Fibroblast of lung (primary cell): ENCODE data around the gene GDPD4. TPM values are rescaled to one million over a fixed set of nuclear protein-coding genes. Genes with fewer than 3 reads are reported as not detected.

Experiments used
- DNase-seq, 2 donors: peaks; one replicate each; pipeline versions ENCODE4 v3.0.0 to v3.0.0-alpha.2; 2010; ENCODE audit warnings: low read depth in 2 of 2
- H2AFZ ChIP-seq: 2 replicates; pipeline ENCODE4 v1.5.1; 2012; ENCODE audit warnings: low read length, control low read depth, inconsistent platforms
- H3K27ac ChIP-seq: 2 replicates; pipeline ENCODE4 v1.5.1; 2011; ENCODE audit warnings: low read length, control low read depth; ENCODE audit not compliant: insufficient read depth
- H3K27me3 ChIP-seq: 2 replicates; pipeline ENCODE4 v1.5.1; 2011; ENCODE audit warnings: mild to moderate bottlenecking, low read length; ENCODE audit not compliant: control insufficient read depth, insufficient read depth
- H3K36me3 ChIP-seq: 2 replicates; pipeline ENCODE4 v1.5.1; 2011; ENCODE audit warnings: low read length; ENCODE audit not compliant: control insufficient read depth, insufficient read depth
- H3K4me1 ChIP-seq: 2 replicates; pipeline ENCODE4 v1.5.1; 2011; ENCODE audit warnings: low read length; ENCODE audit not compliant: control insufficient read depth, insufficient read depth; ENCODE audit errors: extremely low read depth
- H3K4me2 ChIP-seq: 2 replicates; pipeline ENCODE4 v1.5.1; 2011; ENCODE audit warnings: low read length, control low read depth; ENCODE audit not compliant: insufficient read depth; ENCODE audit errors: extremely low read depth
- H3K4me3 ChIP-seq, 4 experiments: fragments of 200-600 bp in 1 of 4; sonication (generic) in 1 of 4; replicated peaks in 1 of 4; 2 replicates each; pipeline ENCODE4 v1.5.1; 2011 to 2016; ENCODE audit warnings: low read length in 4 of 4, low read depth in 3 of 4, mild to moderate bottlenecking in 3 of 4, control low read depth in 2 of 4, inconsistent platforms in 1 of 4, mixed read lengths in 1 of 4; ENCODE audit not compliant: insufficient read depth in 1 of 4; ENCODE audit errors: control extremely low read depth in 1 of 4
- H3K79me2 ChIP-seq: 2 replicates; pipeline ENCODE4 v1.5.1; 2012; ENCODE audit warnings: mild to moderate bottlenecking, low read length, inconsistent platforms; ENCODE audit not compliant: control insufficient read depth, insufficient read depth
- H3K9ac ChIP-seq: 2 replicates; pipeline ENCODE4 v1.5.1; 2011; ENCODE audit warnings: mild to moderate bottlenecking, low read length, control low read depth; ENCODE audit not compliant: insufficient read depth
- H3K9me3 ChIP-seq: 2 replicates; pipeline ENCODE4 v1.5.1; 2012; ENCODE audit warnings: low read depth, low read length; ENCODE audit not compliant: control insufficient read depth, insufficient read depth
- H4K20me1 ChIP-seq: 2 replicates; pipeline ENCODE4 v1.5.1; 2011; ENCODE audit warnings: low read length; ENCODE audit not compliant: control insufficient read depth, insufficient read depth; ENCODE audit errors: extremely low read depth
- CTCF ChIP-seq, 2 donors: IDR thresholded peaks in 1 of 2; conservative IDR thresholded peaks in 1 of 2; 1 replicate in 1 of 2; 2 replicates in 1 of 2; pipeline ENCODE4 v1.5.1; 2011 to 2012; ENCODE audit warnings: low read length in 2 of 2, control low read depth in 1 of 2, inconsistent platforms in 1 of 2, low read depth in 1 of 2, mild to moderate bottlenecking in 1 of 2
- EZH2 ChIP-seq: IDR thresholded peaks from 2 replicates; pipeline ENCODE4 v1.5.1; 2012; ENCODE audit warnings: low read length, control low read depth, mild to moderate bottlenecking; ENCODE audit errors: missing control alignments
- polyA plus RNA-seq, 2 donors: library from polyadenylated mRNA; depleted of rRNA in 1 of 2; stranded (reverse) in 1 of 2; unstranded in 1 of 2; fragments of >200 nt; gene quantifications; 2 replicates each; pipeline ENCODE4 v1.2.1, GENCODE V29; 2011 to 2012; ENCODE audit warnings: missing spikeins in 1 of 2
- total RNA-seq: library from RNA; depleted of rRNA; stranded (reverse); fragments of >200 nt; gene quantifications from 2 replicates; pipeline ENCODE4 v1.2.1, GENCODE V29; 2014

The GDPD4 gene
- total and polyA plus RNA-seq, 2 donors (not counting 1 experiment from before 2014, with no cell fraction given) = not detected

- Histone ChIP-seq H3K9me3 (no peaks in the 10 kb centered on the region), H3K4me1 (peaks cover 13% of the 10 kb centered on the region), H3K4me3 (no peak overlapping the region), H3K27ac (peak overlapping the region; percentile 4), H3K27me3 (no peaks in the 10 kb centered on the region), H4K20me1 (no peaks in the 10 kb centered on the region), H3K36me3 (no peaks in the 10 kb centered on the region), H2AFZ (no peak overlapping the region), H3K4me2 (peak overlapping the region; percentile 45), H3K79me2 (no peaks in the 10 kb centered on the region), H3K9ac (no peak overlapping the region)
- TF ChIP-seq EZH2 (no peak), CTCF (conservative IDR thresholded peaks at IDR 0.05 in 1 of 2, IDR thresholded peaks at IDR 0.05 in 1 of 2; ENCODE audit: low read depth in 1 of 2, low read length in 2 of 2) (no peak)
- peak; percentile 92 to 94 for DNase-seq
Measured at GRCh38 chr11:77287615-77288273, 13.7 kb downstream of the GDPD4 start.

- Histone ChIP-seq H3K36me3 (no peaks in the 10 kb centered on the region), H3K27me3 (no peaks in the 10 kb centered on the region), H2AFZ (no peak overlapping the region), H3K9me3 (no peaks in the 10 kb centered on the region), H3K4me1 (peaks cover 13% of the 10 kb centered on the region), H3K79me2 (no peaks in the 10 kb centered on the region), H4K20me1 (no peaks in the 10 kb centered on the region), H3K4me3 (no peak overlapping the region), H3K27ac (peak overlapping the region; percentile 4), H3K9ac (no peak overlapping the region), H3K4me2 (peak overlapping the region; percentile 45)
- no peak for TF ChIP-seq CTCF (conservative IDR thresholded peaks at IDR 0.05 in 1 of 2, IDR thresholded peaks at IDR 0.05 in 1 of 2; ENCODE audit: low read depth in 1 of 2, low read length in 2 of 2)
- no peak for TF ChIP-seq EZH2
- peak in 1 of 2 donors; percentile 40 for DNase-seq
Measured at GRCh38 chr11:77287136-77287535, 14.3 kb downstream of the GDPD4 start.

- TF ChIP-seq EZH2 (no peak), CTCF (conservative IDR thresholded peaks at IDR 0.05 in 1 of 2, IDR thresholded peaks at IDR 0.05 in 1 of 2; ENCODE audit: low read depth in 1 of 2, low read length in 2 of 2) (no peak)
- Histone ChIP-seq H3K79me2 (no peaks in the 10 kb centered on the region), H2AFZ (peak overlapping the region; percentile 47)
Measured at GRCh38 chr11:77284476-77285468, 16.7 kb downstream of the GDPD4 start.

More at GRCh38 chr11:77284476-77285468, 16.7 kb downstream of the GDPD4 start:
- H3K27me3 ChIP-seq = no peaks in the 10 kb centered on the region
- peaks cover 13% of the 10 kb centered on the region for H3K4me1 ChIP-seq
- H3K4me3 ChIP-seq = no peak overlapping the region
- H4K20me1 ChIP-seq = no peaks in the 10 kb centered on the region
- no peaks in the 10 kb centered on the region for H3K36me3 ChIP-seq
- H3K9me3 ChIP-seq = no peaks in the 10 kb centered on the region
- no peak overlapping the region for H3K27ac ChIP-seq
- no peak overlapping the region for H3K9ac ChIP-seq
- no peak overlapping the region for H3K4me2 ChIP-seq
- DNase-seq = no peak
